GM12891 (cell line): ENCODE results near the gene PHF21A.

Source experiments
- DNase-seq: peaks from one replicate; pipeline ENCODE4 v3.0.0; 2011; ENCODE audit warnings: low spot score; ENCODE audit not compliant: insufficient read length
- FAIRE-seq: peaks from 2 replicates; lab custom pipeline; 2011; peaks lifted over from hg19 to GRCh38; lab: Jason Lieb, UNC
- PAX5 ChIP-seq: IDR thresholded peaks from 2 replicates; pipeline ENCODE4 v1.6.1; 2011; ENCODE audit warnings: low read length, moderate library complexity, mild to moderate bottlenecking; ENCODE audit not compliant: insufficient read depth, severe bottlenecking
- POLR2A ChIP-seq: IDR thresholded peaks from 2 replicates; pipeline ENCODE4 v1.6.1; 2011; ENCODE audit warnings: low read depth, low read length, control low read depth
- POLR2AphosphoS5 ChIP-seq: IDR thresholded peaks from 2 replicates; pipeline ENCODE4 v1.6.1; 2011; ENCODE audit warnings: low read depth, low read length, control low read depth
- POU2F2 ChIP-seq: IDR thresholded peaks from 2 replicates; pipeline ENCODE4 v1.6.1; 2011; ENCODE audit warnings: low read depth, mild to moderate bottlenecking, control low read depth, low read length, moderate library complexity
- SPI1 ChIP-seq: IDR thresholded peaks from 2 replicates; pipeline ENCODE4 v1.6.1; 2011; ENCODE audit warnings: low read depth, low read length, control low read depth
- TAF1 ChIP-seq: IDR thresholded peaks from 2 replicates; pipeline ENCODE4 v1.6.1; 2011; ENCODE audit warnings: low read depth, low read length, control low read depth

PHF21A gene

DNA sequence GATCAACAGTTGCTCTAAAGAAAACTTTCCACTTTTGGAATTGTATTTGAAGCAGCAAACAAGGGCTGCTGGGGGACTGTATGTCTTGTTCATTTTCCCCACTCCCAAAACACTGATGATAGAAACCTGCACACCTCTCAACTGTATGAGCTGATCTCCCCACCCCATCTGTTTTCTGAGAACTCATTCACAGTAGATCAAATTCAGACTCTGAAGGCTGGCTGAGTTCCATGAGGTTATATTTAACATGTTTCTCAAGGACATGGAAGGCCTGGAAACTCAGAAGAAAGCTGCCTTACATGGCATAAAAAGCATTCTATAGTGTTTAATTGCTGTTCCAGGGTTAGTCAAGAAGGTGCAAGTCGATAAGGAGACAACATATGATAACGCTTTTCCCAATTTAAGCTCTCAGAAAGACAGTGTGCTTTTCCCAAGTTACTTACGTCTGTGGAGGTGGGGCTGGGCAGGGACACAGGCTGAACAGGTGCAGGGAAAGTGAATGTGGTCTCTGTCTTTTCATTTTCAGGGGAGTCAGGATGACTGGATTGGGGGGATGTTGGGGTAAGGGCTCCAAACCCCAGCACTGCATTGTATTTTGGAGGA, 175.8 kb downstream of the PHF21A start:
- no peak for DNase-seq
- no peak for FAIRE-seq
- TF ChIP-seq POLR2A (no peak), TAF1 (no peak), POLR2AphosphoS5 (no peak), SPI1 (no peak)

DNA sequence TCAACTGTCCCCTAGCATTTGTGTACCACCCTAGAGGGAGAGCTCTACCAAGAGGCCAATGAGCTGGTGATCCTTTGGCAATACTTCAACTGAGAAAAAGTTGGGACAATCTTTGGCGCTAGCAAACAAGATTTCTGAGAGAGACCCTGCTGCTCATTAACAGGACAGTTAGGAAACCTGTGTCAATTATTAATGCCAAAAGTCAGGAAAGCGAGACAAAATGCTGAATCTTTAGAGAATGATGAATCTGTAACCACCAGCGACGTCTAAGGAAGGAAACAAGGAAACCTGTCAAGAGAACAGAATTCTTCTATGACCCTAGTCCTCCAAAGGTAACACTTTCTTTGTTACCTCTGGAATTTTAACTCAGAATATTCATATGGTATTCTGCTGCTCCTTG, 178.9 kb downstream of the PHF21A start:
- FAIRE-seq (no peak), DNase-seq (no peak)
- TF ChIP-seq SPI1, result no peak

DNA sequence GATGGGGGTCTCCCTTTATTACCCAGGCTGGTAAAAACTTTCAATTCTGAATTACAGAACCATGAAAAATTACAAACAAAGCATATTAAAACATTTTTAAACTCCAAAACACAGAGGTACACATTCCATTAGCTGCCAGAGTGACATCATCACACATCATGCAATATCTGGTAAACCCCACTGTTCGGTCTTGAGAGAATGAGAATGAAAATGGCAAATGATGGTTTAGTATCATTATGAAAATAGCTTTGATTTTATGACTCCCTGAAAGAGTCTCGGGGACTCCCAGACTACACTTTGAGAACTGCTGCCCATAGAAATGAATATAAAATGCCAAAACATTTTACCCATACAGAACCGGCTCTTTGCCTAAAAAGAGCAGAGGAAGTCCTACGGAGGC, 180.0 kb downstream of the PHF21A start:
- TF ChIP-seq TAF1 (no peak), POU2F2 (no peak), PAX5 (no peak), POLR2A (no peak), SPI1 (no peak), POLR2AphosphoS5 (no peak)
- FAIRE-seq, result no peak
- no peak for DNase-seq

DNA sequence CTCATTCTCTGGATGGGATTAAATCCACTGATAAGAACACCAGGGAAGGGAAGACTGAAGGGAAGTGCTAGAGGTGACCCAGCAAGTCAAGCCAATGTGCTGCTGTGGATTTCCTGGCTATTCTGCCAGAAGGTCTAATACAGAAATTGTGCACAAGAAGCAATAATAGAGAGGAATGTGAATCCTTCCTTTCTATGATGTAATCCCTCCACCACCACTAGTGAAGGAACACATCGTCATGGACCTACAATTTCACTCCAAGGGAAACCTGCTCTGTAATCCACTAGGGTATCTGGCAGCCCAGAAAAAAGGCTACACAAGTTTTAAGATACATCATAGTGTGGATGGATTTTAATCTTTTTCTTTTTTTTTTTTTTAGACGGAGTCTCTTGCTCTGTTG, 181.4 kb downstream of the PHF21A start:
- DNase-seq, result no peak
- no peak for FAIRE-seq
- no peak for TF ChIP-seq SPI1
- TF ChIP-seq POLR2AphosphoS5, result no peak
- TF ChIP-seq POLR2A, result no peak
- no peak for TF ChIP-seq PAX5
- no peak for TF ChIP-seq POU2F2
- TF ChIP-seq TAF1, result no peak

DNA sequence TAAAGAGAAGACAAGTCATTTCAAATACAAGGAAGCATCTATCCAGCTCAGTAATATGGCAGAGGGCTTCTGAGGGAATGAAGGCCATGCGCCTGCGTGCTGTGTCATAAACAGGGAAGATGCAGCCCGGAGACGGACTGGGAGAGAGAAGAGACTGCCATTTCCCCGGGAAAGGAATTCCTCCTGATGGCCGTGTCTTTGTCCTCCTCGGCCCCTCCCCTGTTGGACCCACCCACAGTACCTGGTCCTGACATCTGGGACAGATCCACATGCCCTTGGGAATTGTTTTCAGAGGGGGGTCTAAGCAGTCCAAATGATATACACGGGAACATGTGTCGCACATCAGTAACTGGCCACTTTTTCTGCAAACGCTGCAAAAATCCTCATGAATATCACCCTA, 183.3 kb downstream of the PHF21A start:
- DNase-seq, result no peak
- TF ChIP-seq POLR2AphosphoS5 (no peak), PAX5 (no peak), SPI1 (no peak), TAF1 (no peak), POLR2A (no peak), POU2F2 (no peak)
- no peak for FAIRE-seq

DNA sequence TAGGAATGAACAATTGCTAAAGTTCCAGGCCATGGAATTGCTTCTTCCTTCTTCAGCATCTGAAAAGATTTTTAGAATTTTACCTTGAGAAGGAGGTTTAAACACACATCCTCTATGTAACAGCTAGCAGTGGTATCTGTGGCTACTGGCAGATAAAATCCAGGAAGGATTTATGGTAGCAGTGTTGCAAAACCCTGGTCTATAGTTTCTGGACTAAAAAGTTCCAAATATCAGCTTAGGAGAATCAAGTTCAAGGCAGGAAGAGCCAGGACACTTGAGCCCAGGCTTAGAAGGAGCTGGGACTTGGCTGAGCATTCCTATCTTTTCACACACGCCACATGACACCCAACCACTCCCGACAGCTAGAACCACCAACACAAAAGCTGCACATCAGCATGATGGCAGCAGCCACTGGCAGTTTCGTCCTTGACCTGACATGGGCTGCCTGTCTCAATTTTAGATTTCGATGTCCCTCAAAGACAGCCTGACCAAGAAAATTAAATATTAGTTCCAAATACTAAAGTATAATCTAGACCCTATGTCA, 184.7 kb downstream of the PHF21A start:
- TF ChIP-seq POLR2AphosphoS5, result no peak
- TF ChIP-seq TAF1, result no peak
- no peak for TF ChIP-seq PAX5
- TF ChIP-seq POLR2A, result no peak
- no peak for TF ChIP-seq SPI1
- TF ChIP-seq POU2F2, result no peak
- DNase-seq (no peak), FAIRE-seq (no peak)

DNA sequence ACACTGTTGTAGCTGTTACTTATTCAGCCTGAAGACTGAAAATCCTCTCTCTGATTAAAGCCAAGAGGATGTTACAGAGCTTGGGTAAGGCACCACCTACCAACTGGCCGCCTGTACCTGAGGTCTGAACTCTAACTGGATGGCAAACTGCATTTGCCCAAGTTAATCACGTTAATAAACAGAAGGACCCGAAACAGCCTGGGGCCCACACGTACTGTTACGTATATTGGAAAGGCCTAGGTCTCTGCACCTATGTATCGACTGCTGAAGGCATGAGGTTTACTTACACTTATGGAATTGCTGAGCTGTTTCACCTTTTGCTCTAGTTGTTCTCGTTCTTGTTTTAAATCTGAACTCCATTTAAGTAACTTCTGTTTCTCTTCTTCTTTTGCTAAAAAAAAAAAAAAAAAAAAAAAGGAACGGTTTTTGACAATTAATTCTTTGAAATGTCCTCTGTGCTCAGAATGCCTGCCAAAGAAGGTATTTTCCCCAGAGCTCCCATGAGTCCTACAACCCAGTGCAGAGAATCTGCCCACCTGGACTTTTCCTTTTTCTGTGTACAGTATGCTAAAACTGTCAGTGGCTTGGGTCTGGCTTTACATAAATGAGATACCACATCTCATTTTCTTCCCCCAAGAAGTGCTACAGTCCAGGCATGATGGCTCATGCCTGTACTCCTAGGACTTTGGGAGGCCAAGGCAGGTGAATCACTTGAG, 185.7 kb downstream of the PHF21A start:
- DNase-seq (no peak), FAIRE-seq (no peak)
- TF ChIP-seq POLR2A (no peak), PAX5 (no peak), SPI1 (no peak), POU2F2 (no peak), TAF1 (no peak), POLR2AphosphoS5 (no peak)

DNA sequence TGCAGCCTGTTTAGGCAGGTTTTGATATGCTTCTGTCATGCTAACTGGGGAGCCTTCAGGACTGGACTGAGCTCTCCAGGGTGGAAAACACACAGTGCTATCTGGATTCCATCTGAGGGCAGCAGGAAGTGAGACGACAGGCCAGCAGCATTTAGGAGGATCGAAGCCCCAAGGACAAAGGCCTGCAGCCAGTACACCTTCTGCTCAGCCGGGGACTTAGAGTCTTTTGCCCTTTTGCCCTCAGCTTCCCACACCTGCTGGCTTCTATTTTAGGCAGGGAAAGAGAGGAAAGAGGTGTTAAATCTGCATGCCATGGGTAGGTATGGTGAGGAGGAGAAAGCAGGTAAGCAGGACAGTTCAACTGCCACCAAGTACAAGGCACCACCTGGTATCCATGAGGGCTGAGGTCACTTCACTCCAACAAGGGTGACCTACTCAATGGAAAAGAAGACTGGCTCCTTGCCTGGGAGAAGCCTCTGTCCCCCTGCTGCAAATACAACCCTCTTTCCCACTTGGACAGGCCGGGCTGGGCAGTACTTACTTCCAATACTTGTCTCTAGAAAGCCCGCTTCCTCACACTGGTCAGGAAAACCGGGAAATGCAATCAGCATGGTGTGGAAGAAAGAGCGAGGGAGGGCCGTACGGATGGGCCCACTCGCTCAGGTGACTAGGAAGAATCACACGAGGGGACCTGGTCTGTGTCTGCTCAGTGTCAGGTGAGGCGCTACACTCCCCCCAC, 186.5 kb downstream of the PHF21A start:
- FAIRE-seq, result no peak
- no peak for TF ChIP-seq SPI1
- TF ChIP-seq PAX5, result no peak
- TF ChIP-seq POLR2AphosphoS5, result no peak
- TF ChIP-seq POLR2A, result no peak
- no peak for TF ChIP-seq TAF1
- TF ChIP-seq POU2F2, result no peak
- DNase-seq, result no peak

DNA sequence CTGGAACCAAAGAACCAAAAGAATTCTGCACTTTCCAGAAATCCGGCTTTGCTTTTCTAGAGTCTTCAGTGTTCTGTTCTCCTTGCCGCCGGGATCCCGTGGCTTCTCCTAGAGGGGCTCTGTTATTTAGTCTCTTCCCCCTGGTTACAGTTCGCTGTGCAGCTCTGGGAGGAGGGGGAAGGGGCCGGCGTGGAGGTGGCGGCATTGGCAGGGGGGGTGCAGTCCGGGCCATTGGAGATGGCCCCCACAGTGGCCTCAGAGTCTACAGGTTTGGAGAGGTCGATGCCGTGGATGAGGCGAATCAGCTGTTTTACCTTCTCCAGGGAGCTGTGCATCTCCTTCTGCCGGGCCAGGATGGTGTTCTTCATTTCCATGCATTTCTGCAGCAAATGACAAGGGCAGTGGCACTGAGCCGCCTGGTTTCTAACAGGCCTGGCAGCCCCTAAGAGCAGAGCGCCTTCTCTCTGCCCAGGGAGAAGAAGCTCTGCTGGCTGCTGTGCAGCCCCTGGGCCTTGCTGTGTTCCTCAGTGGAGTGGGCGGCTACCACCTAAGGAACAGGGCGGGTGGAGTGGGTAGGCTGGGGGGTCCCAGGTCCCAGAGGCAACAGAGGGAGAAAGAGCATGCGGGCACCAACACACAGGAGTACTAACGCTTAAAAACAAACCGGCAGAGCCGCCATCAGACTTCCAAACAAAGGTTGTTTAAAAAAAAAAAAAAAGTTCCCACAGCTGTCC, 187.2 kb downstream of the PHF21A start:
- TF ChIP-seq POU2F2 (no peak), POLR2AphosphoS5 (no peak), SPI1 (no peak), TAF1 (no peak), POLR2A (no peak)
- FAIRE-seq (no peak), DNase-seq (no peak)
